GM19468 (cell line): ENCODE measurements around the gene SUZ12.
"Not testable (repeated sequence)": the region's sequence is repeated elsewhere in the genome, so short reads cannot be mapped to it uniquely, and the experiment has no call there.

ENCODE experiments used
- ATAC-seq: cut with Tn5 transposase; IDR thresholded peaks from one replicate; pipeline ENCODE4 v1.9.1; 2021; ENCODE audit warnings: mild to moderate bottlenecking, moderate library complexity, moderate number of reproducible peaks; ENCODE audit not compliant: unreplicated experiment; ENCODE audit errors: extremely low read depth

SUZ12 gene

DNA sequence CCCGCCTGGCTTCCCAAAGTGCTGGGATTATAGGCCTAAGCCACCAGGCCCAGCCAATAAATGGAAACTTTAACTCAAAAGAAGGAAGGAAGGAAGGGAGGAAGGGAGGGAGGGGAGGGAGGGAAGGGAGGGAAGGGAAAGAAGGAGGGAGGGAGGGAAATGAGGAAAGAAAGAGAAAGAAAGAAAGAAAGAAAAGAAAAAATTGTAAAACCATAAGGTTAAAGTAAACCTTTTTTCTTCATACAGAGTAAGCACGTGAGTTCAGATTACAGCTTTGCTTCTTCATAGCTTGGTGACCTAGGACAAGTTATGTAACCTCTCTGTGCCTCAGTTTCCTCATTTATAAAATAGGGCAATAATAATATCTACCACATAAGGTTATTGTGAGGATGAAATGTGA is 96.4 kb downstream of the SUZ12 start:
- no peak for ATAC-seq

DNA sequence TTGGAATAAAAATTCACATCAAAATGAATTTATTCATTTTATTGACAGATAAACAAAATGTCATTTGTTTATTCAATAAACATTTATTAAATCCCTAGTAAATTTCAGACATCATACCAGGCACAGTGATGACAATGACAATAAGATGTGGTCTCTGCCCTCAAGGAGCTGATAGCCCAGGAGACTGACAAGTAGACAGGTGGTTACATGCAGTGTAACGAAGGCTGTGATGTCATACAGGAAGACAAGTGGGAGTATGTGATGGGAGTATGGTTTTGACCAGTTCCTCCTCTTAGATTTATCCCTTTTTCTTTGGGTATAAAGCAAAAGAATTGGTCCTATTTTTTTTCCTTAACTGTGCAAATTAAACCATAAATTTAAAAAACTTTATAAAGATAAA is 97.0 kb downstream of the SUZ12 start:
- ATAC-seq = not testable (repeated sequence)

DNA sequence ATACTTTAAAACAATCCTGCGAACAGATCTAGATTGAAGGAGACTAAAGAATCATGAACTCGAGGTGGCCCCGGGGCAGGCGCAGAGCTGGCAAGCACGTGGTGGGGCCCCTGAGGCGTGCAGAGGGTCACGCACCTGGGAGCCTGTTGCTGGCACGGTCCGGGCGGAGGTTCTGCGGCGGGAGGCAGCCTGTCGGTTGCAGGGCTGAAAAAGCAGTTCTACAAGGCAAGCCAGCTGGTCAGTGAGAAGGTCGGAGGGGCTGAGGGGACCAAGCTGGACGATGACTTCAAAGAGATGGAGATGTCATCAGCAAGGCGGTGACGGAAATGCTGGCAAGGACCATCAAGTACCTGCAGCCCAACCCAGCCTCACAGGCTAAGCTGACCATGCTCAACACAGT is 103.4 kb downstream of the SUZ12 start:
- ATAC-seq = not testable (repeated sequence)

DNA sequence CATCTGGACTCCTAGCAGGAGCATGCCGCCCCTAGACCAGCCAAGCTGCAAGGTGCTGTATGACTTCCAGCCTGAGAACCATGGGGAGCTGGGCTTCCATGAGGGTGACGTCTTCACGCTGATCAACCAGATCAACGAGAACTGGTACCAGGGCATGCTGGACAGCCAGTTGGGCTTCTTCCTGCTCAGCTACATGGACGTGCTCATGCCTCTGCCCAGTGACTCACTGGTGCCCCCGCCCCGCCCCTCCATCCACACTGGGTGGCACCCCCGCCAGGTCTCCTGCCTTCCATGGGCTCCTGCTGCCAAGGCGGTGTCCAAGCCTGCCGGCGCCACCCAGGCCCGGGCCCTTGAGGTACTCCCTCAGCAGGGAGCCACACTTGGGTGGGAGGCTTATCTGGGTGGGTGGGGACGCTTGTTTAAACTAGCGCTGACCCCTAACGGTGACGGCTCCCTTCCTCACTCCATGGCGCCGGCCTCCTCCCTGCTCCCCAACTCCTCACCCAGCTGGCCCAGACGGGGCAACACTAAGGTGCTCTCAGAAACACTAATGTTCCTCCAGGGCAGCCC is 104.6 kb downstream of the SUZ12 start:
- ATAC-seq = not testable (repeated sequence)

DNA sequence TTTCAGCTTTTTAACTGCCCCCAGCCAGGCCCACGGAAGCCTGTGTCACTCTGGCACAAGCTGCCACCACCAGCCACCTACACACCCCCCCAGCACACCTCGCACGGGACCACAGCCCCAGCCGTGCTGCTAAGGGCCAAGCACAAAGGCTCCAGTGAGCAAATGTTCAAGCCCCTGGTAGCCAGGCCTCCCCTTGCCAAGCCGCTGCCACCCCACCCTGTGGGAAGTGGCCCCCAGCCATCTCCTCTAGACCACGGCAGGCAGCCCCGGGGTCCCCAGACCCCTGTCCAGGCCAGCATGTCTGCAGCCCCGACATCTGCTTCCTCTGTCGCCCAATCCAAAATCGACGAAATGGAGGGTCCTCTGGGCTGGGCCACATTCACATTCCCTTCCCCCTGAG is 105.5 kb downstream of the SUZ12 start:
- ATAC-seq = not testable (repeated sequence)

DNA sequence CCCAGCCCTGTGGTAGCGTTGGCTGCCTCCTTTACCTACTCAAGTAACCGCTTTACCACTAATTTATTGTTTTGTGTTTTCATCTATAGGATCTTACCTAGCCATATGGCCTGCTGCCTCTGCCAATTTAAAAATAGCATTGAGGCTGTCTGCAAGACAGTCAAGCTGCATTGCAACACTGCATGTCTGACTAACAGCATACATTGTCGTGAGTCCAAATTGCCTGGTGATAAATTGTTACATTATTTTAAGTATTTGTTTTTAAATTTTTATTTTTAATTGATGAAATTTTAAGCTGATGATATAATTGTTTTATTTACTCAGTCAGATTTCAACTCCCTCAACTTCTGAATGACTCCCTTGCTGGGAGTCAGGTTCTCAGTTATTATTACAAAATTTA is 108.8 kb downstream of the SUZ12 start:
- not testable (repeated sequence) for ATAC-seq

DNA sequence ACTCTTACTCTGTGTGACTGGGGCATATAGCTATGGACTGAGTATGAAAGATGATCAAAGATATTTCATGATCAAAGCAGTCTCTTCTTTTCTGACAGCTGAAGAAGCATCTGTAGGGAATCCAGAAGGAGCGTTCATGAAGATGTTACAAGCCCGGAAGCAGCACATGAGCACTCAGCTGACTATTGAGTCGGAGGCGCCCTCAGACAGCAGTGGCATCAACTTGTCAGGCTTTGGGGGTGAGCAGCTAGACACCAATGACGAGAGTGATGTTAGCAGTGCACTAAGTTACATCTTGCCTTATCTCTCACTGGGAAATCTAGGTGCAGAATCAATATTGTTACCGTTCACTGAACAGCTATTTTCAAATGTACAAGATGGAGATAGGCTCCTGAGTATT is 110.9 kb downstream of the SUZ12 start:
- not testable (repeated sequence) for ATAC-seq
